Heart left ventricle (tissue), 16 donors: Measurements from ENCODE around the gene PRICKLE4. TPM values are rescaled to one million over a fixed set of nuclear protein-coding genes. Genes with fewer than 3 reads are reported as not detected.

Experiments
- ATAC-seq, 4 donors: fragments of 200-7000 bp; cut with Tn5 transposase; one replicate each; pipeline ENCODE4 v1.9.1; 2020 to 2022; ENCODE audit warnings: moderate library complexity in 4 of 4, mild to moderate bottlenecking in 3 of 4, moderate number of reproducible peaks in 1 of 4
- DNase-seq, 5 donors: peaks; one replicate each; pipeline ENCODE4 v3.0.0-alpha.2; 2020
- H3K27ac ChIP-seq, 12 donors: fragments of 200-600 bp; sonication (generic) in 4 of 12; one replicate each; pipeline versions ENCODE4 v1.5.0 to v1.8.0; 2016 to 2022; ENCODE audit warnings: mild to moderate bottlenecking in 2 of 12
- H3K27me3 ChIP-seq, 9 donors: fragments of 200-600 bp; sonication (generic) in 2 of 9; one replicate each; pipeline versions ENCODE4 v1.5.1 to v1.8.0; 2016 to 2022; ENCODE audit warnings: mild to moderate bottlenecking in 3 of 9
- H3K36me3 ChIP-seq, 9 donors: fragments of 200-600 bp; sonication (generic) in 2 of 9; one replicate each; pipeline versions ENCODE4 v1.5.0 to v1.8.0; 2018 to 2022; ENCODE audit warnings: mild to moderate bottlenecking in 2 of 9
- H3K4me1 ChIP-seq, 12 donors: fragments of 200-600 bp; sonication (generic) in 4 of 12; one replicate each; pipeline versions ENCODE4 v1.5.0 to v1.8.0; 2016 to 2022; ENCODE audit warnings: mild to moderate bottlenecking in 3 of 12
- H3K4me3 ChIP-seq, 12 donors: fragments of 200-600 bp; sonication (generic) in 4 of 12; one replicate each; pipeline versions ENCODE4 v1.5.0 to v1.8.0; 2017 to 2022; ENCODE audit warnings: mild to moderate bottlenecking in 9 of 12, moderate library complexity in 4 of 12
- H3K9me3 ChIP-seq, 12 donors: fragments of 200-600 bp; sonication (generic) in 4 of 12; one replicate each; pipeline versions ENCODE4 v1.5.0 to v1.8.0; 2016 to 2022; ENCODE audit warnings: mild to moderate bottlenecking in 1 of 12
- CTCF ChIP-seq, 12 donors: fragments of 200-600 bp; sonication (generic) in 4 of 12; IDR thresholded peaks; one replicate each; pipeline versions ENCODE4 v1.5.0 to v1.8.0; 2018 to 2022; ENCODE audit warnings: antibody characterized with exemption in 12 of 12, mild to moderate bottlenecking in 5 of 12
- POLR2A ChIP-seq, 2 donors: fragments of 450-650 bp; IDR thresholded peaks; one replicate each; pipeline ENCODE4 v1.6.1; 2017; ENCODE audit warnings: antibody characterized with exemption in 2 of 2, mild to moderate bottlenecking in 2 of 2, moderate library complexity in 2 of 2
- WGBS, 4 donors: extraction: QIAGEN DNeasy Blood & Tissue Kit in 2 of 4; methylation state at CpG; one replicate each; pipeline versions ENCODE4 v1.1.5 to v1.1.7; 2013 to 2018; 5-methylcytosine and 5-hydroxymethylcytosine counted together
- intact Hi-C, 10 donors: fragments of 100-400 bp; cut with DNase I; formaldehyde crosslinking; loops; one replicate each; pipeline versions ENCODE4 v1.11.1 to v1.14.2; 2022
- polyA plus RNA-seq, 2 donors: library from polyadenylated mRNA; stranded (reverse); fragments of 200-250 nt; gene quantifications; one replicate each; pipeline ENCODE4 v1.2.3, GENCODE V29; 2013
- total RNA-seq, 9 donors: library from RNA; depleted of rRNA in 2 of 9; stranded (reverse); fragments of >200 nt in 2 of 9; fragmentation: NEBNext Ultra II Directional in 3 of 9; extraction: Animal tissue kit (Norgen Biotek cat#: 25700) in 3 of 9; gene quantifications; one replicate each; pipeline versions ENCODE4 v1.1.0 to v1.2.4, GENCODE V29; 2016 to 2023
- donor health status: ischemic (EF 13 %, LVEDD 7.1; RV severe dilation, severe dysfunction).
- donor health status: healthy with polysubstance abuse.
- donor health status: DM: no; HTN: yes; CAD: no.
- donor health status: DM: no; HTN: no; CAD: no.
- donor health status: ischemic (EF 25% LVEDD 6.9; RV normal size, moderate dysfunction).
- donor health status: ischemic (EF 25% LVEDD 5.7; RV mildly dilated, moderate dysfunction).
- donor health status: healthy.
- donor health status: DM: yes; HTN: yes; CAD: no.
- donor health status: ischemic (EF 35%, LVEDD 5.7; RV mildly dilated, moderate dysfunction).
- donor health status: nonischemic (EF 11% LVEDD 7.7; RV severe dilation, severe dysfunction).
- donor health status: DM: yes; HTN: yes; CAD: no.
- donor health status: PGD.
- donor health status: ischemic (EF 29% LVEDD 5.4; RV normal size, mild dysfunction).
- donor health status: nonischemic (EF 23%, LVEDD 6.1; RV moderate dilation, normal function).

Gene PRICKLE4
- total and polyA plus RNA-seq, 11 donors = 1.1 to 3.9 (median 1.9) TPM

DNA sequence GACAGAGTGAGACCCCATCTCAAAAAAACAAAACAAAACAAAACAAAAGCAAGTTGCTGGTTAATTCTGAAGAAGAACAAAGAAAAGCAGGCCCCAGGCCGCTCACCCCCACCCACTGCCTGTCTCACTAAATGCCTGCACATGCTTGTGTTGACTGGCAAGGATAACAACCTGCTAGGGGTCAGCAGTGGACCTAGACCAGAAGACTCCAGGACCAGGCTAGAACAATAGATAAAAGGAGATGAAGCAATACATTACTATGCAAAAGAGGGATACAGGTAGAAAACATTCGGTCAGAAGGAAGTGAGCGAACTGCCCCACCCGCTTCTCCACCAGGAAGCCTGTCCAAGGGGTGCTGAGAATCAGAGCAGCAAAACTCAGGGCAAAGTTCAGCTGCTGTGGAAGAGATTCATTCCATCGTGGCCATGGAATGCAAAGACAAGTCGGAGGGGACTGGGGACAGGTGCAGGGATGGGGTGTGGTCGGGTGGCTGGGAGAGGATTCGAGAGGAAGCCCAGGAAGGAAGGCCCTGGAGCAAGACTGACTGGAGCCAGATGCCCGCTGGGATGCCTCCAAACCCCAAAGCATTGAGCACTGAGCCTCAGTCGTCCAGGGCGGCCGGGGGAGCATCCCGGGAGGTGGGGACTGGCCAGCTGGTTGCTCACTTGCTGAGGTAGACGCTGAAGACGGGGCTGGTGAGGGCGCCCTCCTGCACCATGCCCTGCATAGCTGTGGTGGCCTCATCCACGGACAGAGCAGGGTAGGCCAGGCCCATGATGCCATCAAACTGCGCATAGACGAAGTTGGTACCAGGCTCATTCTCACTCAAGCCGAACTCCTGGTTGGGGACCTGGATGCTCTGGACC, 38.7 kb upstream of the PRICKLE4 start:
- WGBS, 4 donors = 85 to 88% (median 86%) methylated on average over 18 to 20 of the region's 20 CpGs
- TF ChIP-seq POLR2A (IDR thresholded peaks at IDR 0.05) (no peak), CTCF (IDR thresholded peaks at IDR 0.05) (no peak)
- intact Hi-C loops = no loop called here
- Histone ChIP-seq H3K9me3 (no peaks in the 10 kb centered on the region), H3K4me3 (no peak overlapping the region), H3K4me1 (no peaks in the 10 kb centered on the region), H3K27ac (no peak overlapping the region), H3K27me3 (no peaks in the 10 kb centered on the region), H3K36me3 (no peaks in the 10 kb centered on the region)
- peak in 1 of 4 donors; percentile 8 for ATAC-seq
- DNase-seq = peak in 1 of 5 donors; percentile 54

GRCh38 chr6:41743406-41744235, 37.0 kb upstream of the PRICKLE4 start:
- Histone ChIP-seq H3K4me1 (no peaks in the 10 kb centered on the region), H3K27me3 (no peaks in the 10 kb centered on the region), H3K27ac (no peak overlapping the region), H3K36me3 (no peaks in the 10 kb centered on the region), H3K4me3 (no peak overlapping the region), H3K9me3 (no peaks in the 10 kb centered on the region)
- peak in 1 of 5 donors; percentile 26 for DNase-seq
- ATAC-seq = no peak
- WGBS, 4 donors = 91 to 95% (median 94%) methylated on average over 2 to 6 of the region's 6 CpGs
- intact Hi-C loops = no loop called here
- TF ChIP-seq POLR2A (IDR thresholded peaks at IDR 0.05) (no peak), CTCF (IDR thresholded peaks at IDR 0.05) (no peak)

- Histone ChIP-seq H3K27me3 (no peaks in the 10 kb centered on the region), H3K4me1 (no peaks in the 10 kb centered on the region), H3K4me3 (no peak overlapping the region), H3K27ac (no peak overlapping the region), H3K36me3 (no peaks in the 10 kb centered on the region), H3K9me3 (no peaks in the 10 kb centered on the region)
- ATAC-seq (no peak), DNase-seq (peak in 1 of 5 donors; percentile 29)
- WGBS, 4 donors = 81 to 90% (median 89%) methylated on average over 5 to 7 of the region's 7 CpGs
- TF ChIP-seq POLR2A (IDR thresholded peaks at IDR 0.05) = no peak
- TF ChIP-seq CTCF (IDR thresholded peaks at IDR 0.05) = no peak
- intact Hi-C loops = no loop called here
These were observed 36.3 kb upstream of the PRICKLE4 start for GRCh38 chr6:41744236-41744787.

DNA sequence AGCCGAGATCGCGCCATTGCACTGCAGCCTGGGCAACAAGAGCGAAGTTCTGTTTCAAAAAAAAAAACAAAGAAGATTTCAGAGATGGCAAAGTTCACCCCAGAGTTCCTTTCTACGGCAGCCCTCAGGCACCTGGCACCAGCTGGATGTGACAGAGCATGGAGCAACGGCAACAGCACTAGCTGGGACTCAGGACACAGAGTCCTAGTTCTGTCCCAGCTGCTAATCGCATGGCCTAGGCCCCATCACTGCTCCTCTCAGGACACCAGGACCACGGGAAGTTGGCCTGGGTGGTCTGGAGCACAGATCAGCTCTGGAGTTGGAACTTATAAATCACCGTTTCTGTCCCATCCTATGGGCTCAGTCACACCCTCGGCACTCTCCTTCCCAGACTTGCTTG, 34.5 kb upstream of the PRICKLE4 start:
- intact Hi-C loops = no loop called here

More for the DNA sequence above, 34.5 kb upstream of the PRICKLE4 start:
- H3K27ac ChIP-seq = no peak overlapping the region
- ATAC-seq (no peak), DNase-seq (peak in 1 of 5 donors; percentile 31)
- no peaks in the 10 kb centered on the region for H3K27me3 ChIP-seq
- no peak overlapping the region for H3K4me3 ChIP-seq
- H3K36me3 ChIP-seq = no peaks in the 10 kb centered on the region
- no peaks in the 10 kb centered on the region for H3K4me1 ChIP-seq
- no peaks in the 10 kb centered on the region for H3K9me3 ChIP-seq
- WGBS, 4 donors = 91 to 94% (median 93%) methylated on average over 10 of the region's 10 CpGs
- TF ChIP-seq CTCF (IDR thresholded peaks at IDR 0.05) = no peak
- no peak for TF ChIP-seq POLR2A (IDR thresholded peaks at IDR 0.05)
